ENCODE data around the gene PAX5. TPM values are rescaled to one million over a fixed set of nuclear protein-coding genes. Genes with fewer than 3 reads are reported as not detected.

The PAX5 gene
- total RNA-seq, 1 donor from 2014 or later = not detected

- no peaks in the 10 kb centered on the region for H3K36me3 ChIP-seq (ENCODE audit: control insufficient read depth, insufficient read depth, low read length)
- H3K4me3 ChIP-seq (ENCODE audit: low read depth, low read length) = no peak overlapping the region
- TF ChIP-seq CTCF (IDR thresholded peaks at IDR 0.05; ENCODE audit: insufficient read depth, low read length, poor library complexity, severe bottlenecking) = no peak
- H3K27me3 ChIP-seq (ENCODE audit: control insufficient read depth, insufficient read depth, low read length) = peaks cover 4% of the 10 kb centered on the region
- DNase-seq (ENCODE audit: low read depth) = no peak
These were observed 62.1 kb downstream of the PAX5 start for GRCh38 chr9:36971935-36972488.

GRCh38 chr9:36970007-36970888 is 63.8 kb downstream of the PAX5 start:
- no peak overlapping the region for H3K4me3 ChIP-seq (ENCODE audit: low read depth, low read length)
- no peaks in the 10 kb centered on the region for H3K36me3 ChIP-seq (ENCODE audit: control insufficient read depth, insufficient read depth, low read length)
- DNase-seq (ENCODE audit: low read depth) = no peak
- H3K27me3 ChIP-seq (ENCODE audit: control insufficient read depth, insufficient read depth, low read length) = peaks cover 5% of the 10 kb centered on the region
- no peak for TF ChIP-seq CTCF (IDR thresholded peaks at IDR 0.05; ENCODE audit: insufficient read depth, low read length, poor library complexity, severe bottlenecking)

- TF ChIP-seq CTCF (IDR thresholded peaks at IDR 0.05; ENCODE audit: insufficient read depth, low read length, poor library complexity, severe bottlenecking) = no peak
- no peak overlapping the region for H3K4me3 ChIP-seq (ENCODE audit: low read depth, low read length)
- DNase-seq (ENCODE audit: low read depth) = no peak
- no peaks in the 10 kb centered on the region for H3K36me3 ChIP-seq (ENCODE audit: control insufficient read depth, insufficient read depth, low read length)
- peaks cover 5% of the 10 kb centered on the region for H3K27me3 ChIP-seq (ENCODE audit: control insufficient read depth, insufficient read depth, low read length)
These were observed 64.8 kb downstream of the PAX5 start for GRCh38 chr9:36969216-36969771.

GRCh38 chr9:36968574-36969215 is 65.4 kb downstream of the PAX5 start:
- Histone ChIP-seq H3K36me3 (ENCODE audit: control insufficient read depth, insufficient read depth, low read length) (no peaks in the 10 kb centered on the region), H3K27me3 (ENCODE audit: control insufficient read depth, insufficient read depth, low read length) (peaks cover 5% of the 10 kb centered on the region), H3K4me3 (ENCODE audit: low read depth, low read length) (no peak overlapping the region)
- TF ChIP-seq CTCF (IDR thresholded peaks at IDR 0.05; ENCODE audit: insufficient read depth, low read length, poor library complexity, severe bottlenecking) = no peak
- DNase-seq (ENCODE audit: low read depth) = no peak

- Histone ChIP-seq H3K4me3 (ENCODE audit: low read depth, low read length) (no peak overlapping the region), H3K36me3 (ENCODE audit: control insufficient read depth, insufficient read depth, low read length) (no peaks in the 10 kb centered on the region), H3K27me3 (ENCODE audit: control insufficient read depth, insufficient read depth, low read length) (peaks cover 6% of the 10 kb centered on the region)
- no peak for DNase-seq (ENCODE audit: low read depth)
- TF ChIP-seq CTCF (IDR thresholded peaks at IDR 0.05; ENCODE audit: insufficient read depth, low read length, poor library complexity, severe bottlenecking) = no peak
These were observed 66.1 kb downstream of the PAX5 start for GRCh38 chr9:36967997-36968396.
